Measurements from ENCODE around the gene MAPK10.

MAPK10 gene

DNA sequence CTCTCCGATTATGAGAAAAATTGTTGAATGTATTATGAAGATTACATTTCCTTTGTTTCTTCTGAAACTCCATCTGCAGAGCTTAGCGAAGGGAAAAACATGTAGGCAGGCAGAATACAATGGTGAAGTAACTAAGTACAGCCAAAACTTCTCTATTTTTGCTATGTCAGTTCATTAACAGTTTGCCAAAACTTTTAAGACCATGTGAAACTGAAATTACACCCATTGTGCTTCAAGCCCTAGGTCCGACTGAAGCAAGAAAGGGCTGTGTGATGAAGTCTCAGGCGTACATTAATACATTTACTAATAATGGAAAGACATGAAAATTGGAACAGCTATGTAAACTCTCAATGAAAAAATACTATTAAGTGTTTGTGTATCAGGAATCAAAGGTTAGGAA lies 398.0 kb downstream of the MAPK10 start:
- Histone ChIP-seq H3K4me2 (ENCODE audit: low read depth, low read length, poor library complexity, severe bottlenecking) (no peak overlapping the region), H2AFZ (ENCODE audit: low read length) (no peak overlapping the region; the same call in 1 of the 2 replicates), H3K36me3 (ENCODE audit: insufficient read depth, low read length) (no peaks in the 10 kb centered on the region), H3K9ac (ENCODE audit: low read depth, low read length, poor library complexity, severe bottlenecking) (no peak overlapping the region), H3K9me3 (ENCODE audit: insufficient read depth, low read depth, low read length) (peaks cover 3% of the 10 kb centered on the region; the same call in 1 of the 2 replicates), H3K79me2 (ENCODE audit: insufficient read depth, low read length) (no peaks in the 10 kb centered on the region), H4K20me1 (ENCODE audit: insufficient read depth, low read length, poor library complexity, severe bottlenecking) (no peaks in the 10 kb centered on the region), H3K27me3 (ENCODE audit: insufficient read depth, low read length, poor library complexity, severe bottlenecking) (no peaks in the 10 kb centered on the region), H3K9me2 (replicated peaks; ENCODE audit: low read depth, low read length) (no peaks in the 10 kb centered on the region), H3K4me1 (ENCODE audit: insufficient read depth, low read length, poor library complexity, severe bottlenecking) (peaks cover 31% of the 10 kb centered on the region), H3K4me3 (ENCODE audit: low read length, poor library complexity, severe bottlenecking) (no peak overlapping the region), H3F3A (ENCODE audit: low read depth) (0 out of 2 replicates have a peak, but pooled peaks cover 1% of the 10 kb centered on the region)
- TF ChIP-seq, protein P1, sequence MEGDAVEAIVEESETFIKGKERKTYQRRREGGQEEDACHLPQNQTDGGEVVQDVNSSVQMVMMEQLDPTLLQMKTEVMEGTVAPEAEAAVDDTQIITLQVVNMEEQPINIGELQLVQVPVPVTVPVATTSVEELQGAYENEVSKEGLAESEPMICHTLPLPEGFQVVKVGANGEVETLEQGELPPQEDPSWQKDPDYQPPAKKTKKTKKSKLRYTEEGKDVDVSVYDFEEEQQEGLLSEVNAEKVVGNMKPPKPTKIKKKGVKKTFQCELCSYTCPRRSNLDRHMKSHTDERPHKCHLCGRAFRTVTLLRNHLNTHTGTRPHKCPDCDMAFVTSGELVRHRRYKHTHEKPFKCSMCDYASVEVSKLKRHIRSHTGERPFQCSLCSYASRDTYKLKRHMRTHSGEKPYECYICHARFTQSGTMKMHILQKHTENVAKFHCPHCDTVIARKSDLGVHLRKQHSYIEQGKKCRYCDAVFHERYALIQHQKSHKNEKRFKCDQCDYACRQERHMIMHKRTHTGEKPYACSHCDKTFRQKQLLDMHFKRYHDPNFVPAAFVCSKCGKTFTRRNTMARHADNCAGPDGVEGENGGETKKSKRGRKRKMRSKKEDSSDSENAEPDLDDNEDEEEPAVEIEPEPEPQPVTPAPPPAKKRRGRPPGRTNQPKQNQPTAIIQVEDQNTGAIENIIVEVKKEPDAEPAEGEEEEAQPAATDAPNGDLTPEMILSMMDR (conservative IDR thresholded peaks at IDR 0.05; ENCODE audit: low read length): no peak
- TF ChIP-seq EZH2phosphoT487 (IDR thresholded peaks at IDR 0.05; ENCODE audit: borderline replicate concordance): no peak

DNA sequence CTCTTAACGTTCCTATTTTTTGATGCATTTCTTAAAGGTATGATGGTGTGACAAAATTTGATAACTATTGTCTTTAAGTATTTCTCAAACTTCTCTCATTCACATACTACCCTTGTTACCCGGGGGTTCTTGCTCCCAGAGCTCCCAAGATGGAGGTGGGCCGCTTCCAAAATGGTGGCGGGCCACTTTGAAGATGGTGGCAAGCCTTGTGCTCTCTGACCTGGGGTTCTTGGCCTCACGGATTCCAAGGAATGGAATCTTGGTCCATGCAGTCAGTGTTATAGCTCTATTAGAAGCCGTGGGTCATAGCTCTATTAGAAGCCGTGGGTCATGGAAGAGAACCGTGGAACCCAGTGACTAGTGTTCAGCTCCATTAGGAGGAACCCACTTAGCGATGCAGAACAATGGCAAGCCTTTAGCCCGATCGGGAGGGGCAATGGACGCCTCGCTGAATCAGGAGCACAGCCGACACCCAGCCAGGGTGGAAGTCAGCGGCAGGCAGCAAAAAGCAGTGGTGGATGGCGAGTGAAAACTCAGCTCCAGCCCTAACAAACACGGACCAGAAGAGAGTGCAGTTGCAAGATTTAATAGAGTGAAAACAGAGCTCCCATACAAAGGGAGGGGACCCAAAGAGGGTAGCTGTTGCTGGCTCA lies 403.4 kb downstream of the MAPK10 start:
- H4K20me1 ChIP-seq (ENCODE audit: insufficient read depth, low read length, poor library complexity, severe bottlenecking): no peaks in the 10 kb centered on the region
- H3K36me3 ChIP-seq (ENCODE audit: insufficient read depth, low read length): no peaks in the 10 kb centered on the region
- peak overlapping the region; percentile 13 for H3K4me2 ChIP-seq (ENCODE audit: low read depth, low read length, poor library complexity, severe bottlenecking)
- no peaks in the 10 kb centered on the region for H3F3A ChIP-seq (ENCODE audit: low read depth)
- H3K4me1 ChIP-seq (ENCODE audit: insufficient read depth, low read length, poor library complexity, severe bottlenecking): peaks cover 36% of the 10 kb centered on the region
- peak overlapping the region; percentile 75; the same call in 1 of the 2 replicates for H2AFZ ChIP-seq (ENCODE audit: low read length)
- no peak overlapping the region for H3K9ac ChIP-seq (ENCODE audit: low read depth, low read length, poor library complexity, severe bottlenecking)
- TF ChIP-seq, protein P1 (conservative IDR thresholded peaks at IDR 0.05; ENCODE audit: low read length): no peak
- no peak overlapping the region for H3K4me3 ChIP-seq (ENCODE audit: low read length, poor library complexity, severe bottlenecking)
- H3K9me2 ChIP-seq (replicated peaks; ENCODE audit: low read depth, low read length): no peaks in the 10 kb centered on the region
- H3K27me3 ChIP-seq (ENCODE audit: insufficient read depth, low read length, poor library complexity, severe bottlenecking): no peaks in the 10 kb centered on the region
- H3K9me3 ChIP-seq (ENCODE audit: insufficient read depth, low read depth, low read length): no peaks in the 10 kb centered on the region
- H3K79me2 ChIP-seq (ENCODE audit: insufficient read depth, low read length): no peaks in the 10 kb centered on the region

DNA sequence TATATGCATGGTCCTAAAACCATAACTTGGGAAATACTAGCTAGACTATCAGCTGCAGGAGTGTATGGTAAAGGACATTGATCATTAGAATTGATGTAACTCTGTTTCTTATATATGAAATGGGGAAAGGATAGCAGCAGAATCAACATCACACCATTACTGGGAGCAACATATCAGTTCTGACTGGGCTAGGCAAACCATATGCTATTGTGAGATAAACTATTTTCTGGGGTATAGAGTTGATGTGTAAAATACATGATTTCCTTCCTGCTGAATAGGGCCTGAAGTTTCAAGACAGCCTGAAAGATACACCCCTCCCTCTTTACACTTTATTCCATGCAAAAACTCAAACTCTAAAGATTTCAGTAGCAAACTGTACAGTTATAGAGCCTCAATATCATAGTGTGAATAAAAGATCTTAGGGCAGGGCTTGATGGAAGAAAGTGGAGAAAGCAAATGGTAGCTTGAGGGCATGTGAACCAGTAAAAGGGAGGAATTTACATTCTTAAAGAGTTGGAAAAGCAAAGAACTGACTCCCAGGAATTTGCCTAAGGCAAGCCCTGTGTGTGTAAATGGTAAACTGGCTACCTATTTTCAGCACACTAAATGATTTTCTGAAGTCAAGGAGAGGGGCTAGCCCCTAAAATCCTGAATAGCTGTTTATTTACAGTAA lies 404.1 kb downstream of the MAPK10 start:
- Histone ChIP-seq H3K9me3 (ENCODE audit: insufficient read depth, low read depth, low read length) (no peaks in the 10 kb centered on the region), H4K20me1 (ENCODE audit: insufficient read depth, low read length, poor library complexity, severe bottlenecking) (no peaks in the 10 kb centered on the region), H2AFZ (ENCODE audit: low read length) (peak overlapping the region; percentile 75; the same call in 1 of the 2 replicates), H3F3A (ENCODE audit: low read depth) (no peaks in the 10 kb centered on the region), H3K79me2 (ENCODE audit: insufficient read depth, low read length) (no peaks in the 10 kb centered on the region), H3K27me3 (ENCODE audit: insufficient read depth, low read length, poor library complexity, severe bottlenecking) (no peaks in the 10 kb centered on the region), H3K9me2 (replicated peaks; ENCODE audit: low read depth, low read length) (no peaks in the 10 kb centered on the region), H3K4me1 (ENCODE audit: insufficient read depth, low read length, poor library complexity, severe bottlenecking) (peaks cover 36% of the 10 kb centered on the region), H3K9ac (ENCODE audit: low read depth, low read length, poor library complexity, severe bottlenecking) (no peak overlapping the region), H3K4me3 (ENCODE audit: low read length, poor library complexity, severe bottlenecking) (no peak overlapping the region), H3K36me3 (ENCODE audit: insufficient read depth, low read length) (no peaks in the 10 kb centered on the region), H3K4me2 (ENCODE audit: low read depth, low read length, poor library complexity, severe bottlenecking) (peak overlapping the region; percentile 13)
- TF ChIP-seq, protein P1 (conservative IDR thresholded peaks at IDR 0.05; ENCODE audit: low read length): no peak
- TF ChIP-seq EZH2phosphoT487 (IDR thresholded peaks at IDR 0.05; ENCODE audit: borderline replicate concordance): no peak

Data from Loucy (cell line).